Kidney capillary endothelial cell (primary cell): Measurements from ENCODE around the gene NIT2.

Experiments used
- DNase-seq: peaks from one replicate; pipeline ENCODE4 v3.0.0-alpha.2; 2018; ENCODE audit warnings: low spot score

Gene NIT2

DNA sequence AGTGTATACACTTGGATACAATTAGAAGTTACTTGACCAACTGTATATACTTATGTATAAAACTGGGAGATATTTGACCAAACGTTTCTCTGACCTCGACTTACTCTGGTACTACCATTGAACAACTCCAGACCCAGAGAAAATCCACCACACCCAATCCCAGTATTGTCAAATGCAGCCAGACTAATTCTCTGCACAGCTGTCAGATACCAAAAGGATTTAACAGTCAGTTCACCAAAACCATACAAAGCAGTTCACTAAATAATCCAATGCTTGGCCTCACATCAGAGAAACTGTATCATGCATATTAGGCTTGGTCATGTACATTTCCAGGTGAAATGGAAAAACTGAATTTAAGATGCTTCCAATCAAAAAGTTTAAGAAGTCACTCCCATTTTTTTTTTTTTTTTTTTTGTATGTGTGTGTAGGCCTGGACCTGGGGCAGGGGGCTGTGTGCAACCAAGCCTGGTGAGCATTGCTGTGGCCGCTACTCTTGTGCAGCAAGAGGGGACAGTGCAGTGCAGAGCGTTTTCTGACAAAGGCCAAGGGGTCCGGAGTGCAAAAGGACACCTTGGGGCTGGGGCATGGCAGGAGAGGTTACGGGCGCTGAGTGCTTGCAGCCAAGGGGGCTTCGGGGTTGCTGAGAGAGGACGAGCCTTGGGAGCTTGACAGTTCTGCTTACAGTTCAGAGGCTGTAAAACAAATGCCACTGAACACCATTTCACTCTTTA lies 64.9 kb downstream of the NIT2 start:
- DNase-seq = no peak

DNA sequence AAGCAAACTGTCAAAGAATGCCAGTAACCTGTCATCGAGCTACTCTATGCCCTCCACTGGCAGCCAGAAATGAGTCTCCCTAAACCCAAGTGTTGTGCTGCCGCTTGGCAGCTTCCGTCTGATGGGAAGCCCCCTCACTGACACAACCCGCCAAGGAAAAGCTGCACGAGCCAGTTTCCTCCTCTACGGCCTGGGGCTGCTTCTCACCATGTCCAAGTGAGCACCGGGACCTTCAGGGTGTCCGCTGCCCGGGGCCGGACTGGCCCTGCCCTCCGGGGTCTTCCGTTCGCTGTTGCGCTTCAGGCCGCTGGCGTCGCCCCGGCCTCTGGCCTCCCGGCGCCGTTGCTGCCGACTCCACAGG lies 65.8 kb downstream of the NIT2 start:
- peak; percentile 23 for DNase-seq

DNA sequence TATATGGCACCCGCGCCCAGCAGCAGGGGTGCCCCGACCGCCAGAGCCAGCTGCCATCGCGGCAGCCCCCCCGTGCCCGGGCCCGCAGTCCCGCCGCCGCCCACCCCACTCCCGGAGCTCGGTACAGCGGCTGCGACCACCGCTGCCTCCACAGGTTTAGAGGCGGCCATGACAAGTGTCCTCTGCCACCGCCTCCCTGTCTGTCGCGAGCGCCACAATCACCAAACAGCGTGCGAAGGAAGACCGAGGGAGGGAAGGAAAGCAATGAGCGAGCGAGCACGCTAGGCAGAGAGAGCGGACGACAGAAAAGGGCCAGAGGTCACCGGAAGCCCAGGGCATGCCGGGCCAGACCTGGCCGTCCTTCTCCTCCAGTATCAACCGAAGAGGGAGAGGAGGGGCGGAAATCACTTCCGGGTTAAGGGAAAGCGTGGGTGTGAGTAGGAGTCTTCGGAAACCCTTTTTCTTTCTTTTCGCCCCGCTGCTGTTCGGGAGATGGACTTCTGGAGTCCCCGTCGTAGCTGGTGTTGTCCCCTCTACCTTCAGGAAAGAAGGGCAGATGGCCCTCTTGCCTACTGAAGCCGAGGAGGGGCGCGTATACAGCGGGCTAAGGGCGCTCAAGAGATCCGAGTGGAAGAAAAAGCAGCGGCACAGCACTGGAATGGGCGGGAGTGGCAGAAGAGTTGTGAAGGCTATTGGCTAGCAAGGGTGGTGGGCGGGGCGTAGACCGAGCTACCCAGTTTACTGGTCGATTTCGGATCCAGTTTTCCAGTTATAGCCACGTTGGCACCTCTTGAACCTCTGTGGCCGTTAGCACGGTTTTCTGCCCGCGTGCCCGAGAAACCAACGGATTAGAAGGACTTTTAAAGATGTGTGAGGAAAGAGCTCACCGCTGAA lies 66.5 kb downstream of the NIT2 start, which contains the start of the genes LNP1 and TOMM70:
Gene LNP1, plus strand, starts transcription at position 760 of the 894 bp plus-strand sequence. CDS start 28,191 bp downstream, outside the sequence.
Gene TOMM70, minus strand, starts transcription at position 310 of the 894 bp plus-strand sequence. Its CDS starts 140 bp downstream, at position 170.
- peak; percentile 93 for DNase-seq

DNA sequence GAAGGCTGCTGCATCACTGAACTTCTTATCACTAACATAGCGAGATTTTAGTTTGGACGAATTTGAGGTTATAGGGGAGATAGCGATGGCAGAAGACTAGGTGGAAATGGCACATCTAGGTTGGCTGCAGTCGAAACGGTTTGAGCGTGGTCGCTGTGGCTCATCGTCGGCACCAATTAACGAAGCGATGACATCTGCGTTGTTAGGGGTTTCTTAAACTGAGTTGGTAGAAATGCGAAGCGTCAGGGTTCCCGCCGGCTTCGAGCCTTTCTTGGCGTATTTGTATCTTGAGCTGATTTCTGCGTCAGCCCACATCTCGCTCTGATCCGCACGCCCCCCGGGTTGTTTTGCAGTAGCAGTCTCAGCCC lies 67.1 kb downstream of the NIT2 start:
- no peak for DNase-seq

DNA sequence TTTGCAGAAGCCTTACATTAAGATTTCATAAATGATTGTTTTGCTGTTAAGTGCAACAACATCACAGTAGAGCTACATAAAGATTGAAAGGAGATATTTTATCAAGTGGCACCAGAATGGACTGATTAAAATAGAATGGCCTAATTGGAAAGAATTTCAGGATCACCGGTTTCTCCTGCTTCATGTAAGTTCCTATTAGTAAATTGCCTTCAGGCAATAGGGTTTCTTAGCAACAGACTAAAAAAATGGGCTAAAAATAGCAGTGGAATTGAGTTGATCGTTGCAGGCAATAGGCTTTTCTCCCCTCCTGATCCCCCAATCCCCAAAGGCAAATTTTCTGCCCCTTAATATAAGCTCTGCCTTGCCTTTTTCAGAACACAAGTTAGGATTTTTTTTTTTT lies 67.7 kb downstream of the NIT2 start:
- DNase-seq = no peak

DNA sequence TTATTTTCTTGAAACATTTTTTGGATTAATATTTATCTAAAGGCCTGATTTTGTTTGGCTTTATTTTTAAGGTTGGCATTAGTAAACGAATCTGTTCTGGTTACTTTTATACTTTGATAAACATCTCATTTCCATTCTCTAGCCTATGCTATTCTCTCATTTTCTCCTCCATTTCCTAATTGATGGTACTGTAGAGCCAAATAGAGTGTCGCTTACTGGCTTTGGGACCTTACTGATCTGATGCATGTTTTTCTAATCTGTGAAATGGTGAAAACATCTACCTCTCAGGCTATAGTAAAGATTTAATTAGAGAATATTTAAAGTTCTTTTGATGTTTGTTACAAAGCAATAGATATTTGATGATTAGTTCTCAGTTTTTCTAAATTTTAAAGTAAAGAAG lies 68.3 kb downstream of the NIT2 start:
- no peak for DNase-seq

DNA sequence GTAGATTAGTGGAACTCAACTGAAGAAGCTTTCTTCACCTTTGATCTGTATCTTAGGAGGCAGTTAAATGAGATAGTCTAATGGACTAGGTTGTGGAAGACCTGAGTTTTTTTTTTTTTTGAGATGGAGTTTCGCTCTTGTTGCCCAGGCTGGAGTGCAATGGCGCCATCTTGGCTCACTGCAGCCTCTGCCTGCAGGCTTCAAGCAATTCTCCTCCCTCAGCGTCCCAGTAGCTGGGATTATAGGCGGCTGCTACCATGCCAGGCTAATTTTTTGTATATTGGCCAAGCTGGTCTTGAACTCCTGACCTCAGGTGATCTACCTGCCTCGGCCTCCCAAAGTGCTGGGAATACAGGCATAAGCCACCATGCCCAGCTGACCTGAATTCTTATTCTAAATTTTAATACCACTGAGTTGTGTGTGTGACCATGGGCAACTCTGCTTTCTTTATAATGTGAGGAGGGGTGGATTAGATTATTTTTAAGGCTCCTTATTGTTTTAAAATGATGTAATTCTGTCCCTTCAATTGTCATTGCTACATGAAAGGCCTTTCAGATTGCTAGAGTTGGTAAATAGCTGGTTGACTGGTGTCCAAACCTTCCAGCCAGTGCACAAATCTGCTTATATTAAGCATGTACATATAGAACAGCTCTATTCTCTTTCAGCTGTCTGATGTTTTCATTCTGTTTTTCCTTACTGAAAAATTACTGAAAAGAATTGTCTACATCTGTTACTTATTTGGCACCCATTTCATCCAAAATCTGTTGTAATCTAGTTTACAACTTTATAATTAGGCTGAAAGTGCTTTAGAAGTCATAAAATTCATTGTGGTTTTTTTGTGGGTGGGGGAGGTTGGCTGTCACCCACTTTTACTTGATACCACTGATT lies 69.0 kb downstream of the NIT2 start:
- no peak for DNase-seq

DNA sequence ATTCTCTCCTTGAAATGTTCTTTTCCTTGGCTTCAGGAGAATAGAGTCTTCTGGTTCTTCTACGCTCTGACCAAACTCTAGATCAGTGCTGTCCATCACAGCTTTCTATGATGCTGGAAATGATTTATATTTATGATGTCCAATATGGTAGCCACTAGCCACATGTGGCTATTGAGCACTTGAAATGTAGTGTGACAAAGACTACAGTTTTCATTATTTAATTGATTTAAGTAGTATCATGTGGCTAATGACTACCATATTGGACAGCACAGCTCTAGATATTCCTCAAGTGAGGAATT lies 69.6 kb downstream of the NIT2 start:
- no peak for DNase-seq

DNA sequence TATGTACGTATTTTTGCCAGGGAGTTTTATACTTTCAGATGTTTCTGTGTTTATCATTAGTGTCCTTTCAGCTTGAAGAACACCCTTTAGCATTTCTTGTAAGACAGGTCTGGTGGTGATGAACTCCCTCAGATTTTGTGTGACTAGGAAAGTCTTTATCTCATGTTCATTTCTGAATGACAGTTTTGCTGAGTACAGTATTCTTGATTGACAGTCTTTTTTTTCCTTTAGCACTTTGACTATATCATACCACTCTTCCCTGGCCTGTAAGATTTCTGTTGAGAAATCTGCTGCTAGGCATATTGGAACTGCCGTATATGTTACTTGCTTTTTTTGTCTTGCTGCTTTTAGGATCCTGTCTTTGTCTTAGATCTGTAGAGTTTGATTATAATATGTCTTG lies 72.6 kb downstream of the NIT2 start:
- DNase-seq = no peak

DNA sequence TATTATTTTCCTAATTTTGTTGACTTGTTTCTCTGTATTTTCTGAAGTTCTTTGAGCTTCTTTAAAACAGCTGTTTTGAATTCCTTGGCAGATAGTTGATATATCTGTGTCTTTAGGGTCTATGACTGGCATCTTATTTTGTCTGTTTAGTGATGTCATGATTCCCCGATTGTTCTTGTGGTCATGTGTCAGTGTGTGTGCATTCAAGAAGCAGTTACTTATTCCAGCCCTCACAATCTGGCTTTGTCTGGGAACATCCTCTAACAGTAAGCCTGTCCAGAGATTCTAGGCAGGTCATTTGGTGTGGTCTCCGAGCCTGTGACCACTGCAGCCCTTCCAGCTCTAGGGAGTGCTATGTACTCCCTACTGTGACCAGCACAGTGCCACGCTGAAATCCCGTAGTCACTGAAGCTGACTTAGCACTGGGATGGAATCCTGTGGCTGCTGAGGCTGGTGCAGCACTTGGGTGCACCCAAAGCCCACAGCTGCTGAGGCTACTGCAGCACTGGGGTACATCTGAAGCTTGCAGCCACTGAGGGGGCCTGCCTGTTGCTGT lies 73.5 kb downstream of the NIT2 start:
- no peak for DNase-seq
